Esophagus squamous epithelium (tissue), 4 donors: ENCODE measurements around the gene MLH1.

Experiments used
- POLR2A ChIP-seq, 4 donors: fragments of 450-650 bp; IDR thresholded peaks; one replicate each; pipeline ENCODE4 v1.6.1; 2017; ENCODE audit warnings: antibody characterized with exemption in 4 of 4, mild to moderate bottlenecking in 4 of 4, moderate library complexity in 3 of 4
- TF ChIP-seq, protein P1 (sequence below), 6 experiments: fragments of 450-650 bp in 4 of 6; fragments of 200-600 bp in 2 of 6; sonication (generic) in 2 of 6; IDR thresholded peaks; one replicate each; pipeline ENCODE4 v1.5.1; 2016 to 2019; ENCODE audit warnings: antibody characterized with exemption in 6 of 6, mild to moderate bottlenecking in 4 of 6, moderate library complexity in 4 of 6

- TF ChIP-seq, protein P1, sequence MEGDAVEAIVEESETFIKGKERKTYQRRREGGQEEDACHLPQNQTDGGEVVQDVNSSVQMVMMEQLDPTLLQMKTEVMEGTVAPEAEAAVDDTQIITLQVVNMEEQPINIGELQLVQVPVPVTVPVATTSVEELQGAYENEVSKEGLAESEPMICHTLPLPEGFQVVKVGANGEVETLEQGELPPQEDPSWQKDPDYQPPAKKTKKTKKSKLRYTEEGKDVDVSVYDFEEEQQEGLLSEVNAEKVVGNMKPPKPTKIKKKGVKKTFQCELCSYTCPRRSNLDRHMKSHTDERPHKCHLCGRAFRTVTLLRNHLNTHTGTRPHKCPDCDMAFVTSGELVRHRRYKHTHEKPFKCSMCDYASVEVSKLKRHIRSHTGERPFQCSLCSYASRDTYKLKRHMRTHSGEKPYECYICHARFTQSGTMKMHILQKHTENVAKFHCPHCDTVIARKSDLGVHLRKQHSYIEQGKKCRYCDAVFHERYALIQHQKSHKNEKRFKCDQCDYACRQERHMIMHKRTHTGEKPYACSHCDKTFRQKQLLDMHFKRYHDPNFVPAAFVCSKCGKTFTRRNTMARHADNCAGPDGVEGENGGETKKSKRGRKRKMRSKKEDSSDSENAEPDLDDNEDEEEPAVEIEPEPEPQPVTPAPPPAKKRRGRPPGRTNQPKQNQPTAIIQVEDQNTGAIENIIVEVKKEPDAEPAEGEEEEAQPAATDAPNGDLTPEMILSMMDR (IDR thresholded peaks at IDR 0.05), result no peak
- TF ChIP-seq POLR2A (IDR thresholded peaks at IDR 0.05), result no peak
Observed at GRCh38 chr3:37037352-37037751, 44.0 kb downstream of the MLH1 start.
